Middle frontal gyrus (tissue), 1 donor: ENCODE results near the gene NOP16.

ENCODE experiments used
- DNase-seq: peaks from one replicate; pipeline ENCODE4 v3.0.0-alpha.2; 2015; ENCODE audit warnings: low spot score; ENCODE audit errors: extremely low spot score

Gene NOP16, protein sequence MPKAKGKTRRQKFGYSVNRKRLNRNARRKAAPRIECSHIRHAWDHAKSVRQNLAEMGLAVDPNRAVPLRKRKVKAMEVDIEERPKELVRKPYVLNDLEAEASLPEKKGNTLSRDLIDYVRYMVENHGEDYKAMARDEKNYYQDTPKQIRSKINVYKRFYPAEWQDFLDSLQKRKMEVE

DNA sequence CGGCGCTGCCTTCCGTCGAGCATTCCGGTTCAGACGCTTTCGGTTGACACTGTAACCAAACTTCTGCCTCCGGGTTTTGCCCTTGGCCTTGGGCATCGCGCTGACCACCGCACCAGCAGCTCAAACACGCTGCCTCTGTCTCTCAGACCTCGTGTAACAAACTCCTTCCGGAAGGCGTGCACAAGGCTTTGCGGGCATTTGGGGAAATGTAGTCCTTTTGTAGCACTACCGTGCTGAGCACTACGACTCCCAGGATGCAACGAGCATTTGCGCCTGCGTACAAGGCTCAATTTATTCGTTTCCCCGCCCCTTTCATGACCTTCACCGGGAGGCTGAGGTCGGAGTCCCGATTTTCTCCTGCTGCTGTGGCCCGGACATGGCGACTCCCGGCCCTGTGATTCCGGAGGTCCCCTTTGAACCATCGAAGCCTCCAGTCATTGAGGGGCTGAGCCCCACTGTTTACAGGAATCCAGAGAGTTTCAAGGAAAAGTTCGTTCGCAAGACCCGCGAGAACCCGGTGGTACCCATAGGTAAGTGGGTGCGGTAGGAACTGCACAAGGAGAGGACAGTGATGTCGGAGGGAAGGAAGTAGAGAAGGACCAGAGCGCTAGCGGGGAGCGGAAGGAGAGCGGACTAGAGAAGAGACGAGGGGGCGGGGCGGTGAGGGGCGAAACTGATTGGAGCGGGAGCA, at the start of gene NOP16, which contains the start of gene HIGD2A:
NOP16 (minus strand) TSS at position 155 of the 691 bp plus-strand sequence; CDS start at position 96, 59 bp downstream.
HIGD2A (plus strand) TSS at position 308 of the 691 bp plus-strand sequence; CDS start at position 377, 69 bp downstream.
- peak; percentile 99 for DNase-seq

DNA sequence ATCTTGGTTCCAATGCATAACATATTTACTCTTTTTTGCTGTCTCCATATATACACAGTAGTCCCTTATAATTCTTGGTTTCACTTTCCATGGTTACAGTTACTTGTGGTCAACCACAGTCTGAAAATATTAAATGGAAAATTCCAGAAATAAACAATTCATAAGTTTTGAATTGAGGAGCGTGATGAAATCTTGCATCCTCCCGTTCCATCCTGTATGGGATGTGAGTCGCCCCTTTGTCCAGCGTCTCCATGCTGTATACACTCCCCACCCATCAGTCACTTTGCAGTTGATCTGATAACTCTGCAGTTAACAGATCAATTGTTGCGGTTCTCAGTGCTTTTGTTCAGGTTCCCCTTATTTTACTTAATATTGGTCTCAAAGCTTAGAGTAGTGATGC, 48.3 kb upstream of the NOP16 start:
- DNase-seq = no peak

DNA sequence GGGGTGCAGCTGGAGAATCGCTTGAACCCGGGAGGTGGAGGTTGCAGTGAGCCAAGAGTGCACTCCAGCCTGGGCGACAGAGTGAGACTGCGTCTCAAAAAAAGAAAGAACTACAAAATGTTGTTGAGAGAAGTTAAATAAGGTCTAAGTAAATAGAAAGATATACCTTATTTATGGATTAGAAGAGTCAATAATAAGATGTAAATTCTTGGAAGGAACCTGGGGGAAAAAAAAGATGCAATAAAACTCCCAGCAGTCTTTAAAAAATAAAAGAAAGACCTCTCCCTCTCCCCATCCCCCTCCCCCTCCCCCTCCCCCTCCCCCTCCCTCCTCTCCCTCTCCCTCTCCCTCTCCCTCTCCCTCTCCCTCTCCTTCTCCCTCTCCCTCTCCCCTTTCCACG, 44.3 kb upstream of the NOP16 start:
- DNase-seq = no peak

DNA sequence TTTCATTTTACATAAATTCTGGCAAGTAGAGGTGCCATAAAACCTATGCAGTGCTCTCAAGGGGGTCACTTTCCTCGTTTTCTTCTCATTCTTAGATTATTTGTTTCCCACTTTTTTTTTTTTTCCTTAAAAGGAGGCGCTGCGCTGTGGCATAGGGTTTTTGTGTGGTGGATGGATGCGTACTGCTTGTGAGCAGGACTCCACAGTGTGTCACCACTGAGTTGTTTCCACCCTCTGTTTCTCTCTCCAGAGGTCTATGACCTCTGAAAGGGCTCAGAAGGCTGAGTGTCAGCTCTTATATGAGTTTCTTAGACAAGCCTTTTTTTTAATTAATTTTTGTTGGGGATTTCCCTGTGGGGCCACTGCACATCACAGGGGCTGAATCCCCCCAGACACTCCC, 41.6 kb upstream of the NOP16 start:
- DNase-seq = no peak

DNA sequence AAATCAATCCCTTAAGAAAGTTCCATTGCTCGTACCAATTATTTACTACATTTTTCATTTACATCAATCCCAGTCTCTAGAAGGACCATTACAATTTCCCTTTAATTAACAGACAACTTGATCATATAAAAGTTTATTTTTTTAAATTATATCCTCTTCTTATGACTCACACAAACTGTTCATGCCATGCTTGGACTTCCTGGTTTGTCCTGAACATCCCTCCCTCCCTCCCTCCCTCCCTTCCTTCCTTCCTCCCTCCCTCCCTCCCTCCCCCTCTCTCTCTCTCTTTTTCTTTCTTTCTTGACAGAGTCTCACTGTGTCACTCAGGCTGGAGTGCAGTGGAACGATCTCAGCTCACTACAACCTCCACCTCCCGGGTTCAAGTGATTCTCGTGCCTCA, 39.6 kb upstream of the NOP16 start:
- DNase-seq = no peak

DNA sequence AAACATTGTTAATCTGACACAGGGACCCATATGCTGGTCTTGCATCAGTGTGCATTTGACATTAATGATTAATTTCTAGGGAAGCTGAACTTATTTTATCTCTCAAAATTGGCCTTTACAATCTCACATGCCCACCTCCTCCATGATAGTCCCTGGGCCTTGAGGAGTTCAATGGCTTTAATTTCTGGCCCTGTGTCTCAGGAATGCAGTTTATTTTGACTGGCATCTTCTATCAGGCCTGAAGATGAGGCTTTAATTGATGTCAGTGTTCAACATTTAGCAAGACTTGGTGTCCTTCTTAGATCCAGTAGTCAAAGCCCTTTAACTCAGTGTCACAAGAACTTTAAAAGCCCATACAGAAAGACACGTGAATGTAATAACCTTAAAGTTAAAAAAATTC, 38.5 kb upstream of the NOP16 start:
- DNase-seq = no peak

DNA sequence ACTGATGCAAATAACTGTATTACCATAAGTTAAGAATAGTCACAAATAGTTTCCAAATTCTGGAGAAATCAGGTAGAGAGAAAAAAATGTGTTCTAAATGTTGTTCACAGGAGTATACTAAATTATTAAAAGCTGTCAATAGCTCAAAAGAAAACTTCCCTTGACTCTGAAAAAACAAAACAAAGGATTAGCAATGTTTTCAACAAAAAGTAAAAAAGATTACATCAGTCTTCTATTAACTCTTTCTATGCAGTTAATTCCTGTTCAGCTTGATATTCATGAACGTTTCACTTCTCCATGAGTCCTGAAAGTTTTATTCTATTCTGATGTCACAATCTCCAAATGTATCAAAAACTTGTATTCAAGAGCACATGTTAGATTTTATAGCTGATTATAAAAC, 37.4 kb upstream of the NOP16 start:
- no peak for DNase-seq

DNA sequence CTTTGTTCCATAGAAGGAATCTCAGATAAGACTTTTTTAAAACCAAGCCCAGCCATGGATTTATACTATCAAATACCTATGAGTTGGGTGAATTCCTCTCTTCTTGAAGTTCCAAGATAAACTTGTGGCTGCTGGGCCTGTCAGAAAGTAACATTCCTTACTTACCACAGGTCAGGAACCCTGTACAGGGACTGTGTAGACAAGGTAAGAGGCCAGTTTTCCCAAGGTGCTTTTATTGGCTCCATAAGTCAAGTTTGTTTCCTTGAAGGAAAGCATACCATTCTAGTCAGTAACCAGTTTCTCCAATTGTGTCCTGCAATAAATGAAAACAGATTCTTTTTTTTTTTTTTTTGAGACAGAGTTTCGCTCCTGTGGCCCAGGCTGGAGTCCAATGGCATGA, 36.7 kb upstream of the NOP16 start:
- DNase-seq = no peak

DNA sequence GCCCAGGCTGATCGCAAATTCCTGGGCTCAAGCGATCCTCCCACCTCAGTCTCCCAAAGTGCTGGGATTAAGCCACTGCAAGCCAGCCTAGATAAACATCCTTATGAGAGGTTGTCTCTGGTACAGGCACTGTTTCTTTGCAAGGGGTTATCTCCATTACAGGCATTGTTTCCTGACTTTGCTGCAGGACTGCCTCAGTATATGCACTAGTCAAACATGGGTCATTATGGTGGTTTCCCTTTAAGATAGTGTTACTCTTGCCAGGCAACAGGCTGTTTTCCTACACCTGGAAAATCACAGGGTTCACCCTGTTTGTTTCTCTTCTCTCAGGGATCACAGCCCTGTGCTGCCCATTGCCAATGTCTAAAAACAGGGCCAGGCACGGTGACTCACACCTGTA, 35.8 kb upstream of the NOP16 start:
- no peak for DNase-seq

DNA sequence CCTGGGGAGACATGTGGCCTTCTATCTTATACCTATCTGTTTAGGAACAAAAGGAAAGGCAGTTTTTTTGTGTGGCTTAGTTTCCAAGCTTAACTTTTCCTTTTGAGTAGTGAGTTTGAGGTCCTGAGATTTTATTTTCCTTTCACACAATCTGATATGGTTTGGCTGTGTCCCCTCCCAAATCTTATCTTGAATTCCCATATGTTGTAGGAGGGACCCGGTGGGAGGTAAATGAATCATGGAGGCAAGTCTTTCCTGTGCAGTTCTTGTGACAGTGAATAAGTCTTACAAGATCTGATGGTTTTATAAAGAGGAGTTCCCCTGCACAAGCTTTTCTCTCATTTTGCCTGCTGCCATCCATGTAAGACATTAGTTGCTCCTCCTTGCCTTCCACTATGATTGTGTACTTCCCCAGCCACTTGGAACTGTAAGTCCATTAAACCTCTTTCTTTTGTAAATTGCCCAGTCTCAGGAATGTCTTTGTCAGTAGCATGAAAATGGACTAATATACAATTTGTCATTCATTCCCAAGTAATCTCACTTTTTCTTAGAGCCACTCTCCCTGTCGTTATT, 32.7 kb upstream of the NOP16 start:
- DNase-seq = no peak

DNA sequence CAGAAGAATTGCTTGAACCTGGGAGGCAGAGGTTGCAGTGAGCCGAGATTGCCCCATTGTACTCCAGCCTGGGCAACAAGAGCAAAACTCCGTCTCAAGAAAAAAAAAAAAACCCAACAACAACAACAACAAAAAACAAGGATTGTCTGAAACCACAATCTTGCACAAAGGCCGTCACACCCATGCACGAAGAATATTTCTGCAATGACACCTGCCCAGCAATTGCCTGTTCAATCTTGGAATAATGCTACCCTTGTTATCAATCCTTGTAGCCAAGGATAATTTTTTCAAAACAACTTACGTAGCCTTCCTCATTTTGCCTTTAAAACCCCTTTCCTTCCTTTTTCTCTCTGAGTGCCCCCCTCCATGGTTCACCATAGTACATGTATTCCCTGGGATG, 31.7 kb upstream of the NOP16 start:
- DNase-seq = no peak

DNA sequence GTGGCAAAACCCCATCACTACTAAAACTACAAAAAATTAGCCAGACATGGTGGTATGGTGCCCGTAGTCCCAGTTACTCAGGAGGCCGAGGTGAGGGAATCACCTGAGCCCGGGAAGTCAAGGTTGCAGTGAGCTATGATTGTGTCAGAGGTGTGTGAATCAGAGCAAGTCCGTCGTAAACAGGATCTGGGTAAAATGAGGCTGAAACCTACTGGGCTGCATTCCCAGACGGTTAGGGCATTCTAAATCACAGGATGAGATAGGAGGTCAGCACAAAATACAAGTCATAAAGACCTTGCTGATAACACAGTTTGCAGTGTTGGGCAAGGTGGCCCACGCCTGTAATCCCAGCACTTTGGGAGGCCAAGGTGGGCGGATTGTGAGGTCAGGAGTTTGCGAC, 29.9 kb upstream of the NOP16 start:
- no peak for DNase-seq

DNA sequence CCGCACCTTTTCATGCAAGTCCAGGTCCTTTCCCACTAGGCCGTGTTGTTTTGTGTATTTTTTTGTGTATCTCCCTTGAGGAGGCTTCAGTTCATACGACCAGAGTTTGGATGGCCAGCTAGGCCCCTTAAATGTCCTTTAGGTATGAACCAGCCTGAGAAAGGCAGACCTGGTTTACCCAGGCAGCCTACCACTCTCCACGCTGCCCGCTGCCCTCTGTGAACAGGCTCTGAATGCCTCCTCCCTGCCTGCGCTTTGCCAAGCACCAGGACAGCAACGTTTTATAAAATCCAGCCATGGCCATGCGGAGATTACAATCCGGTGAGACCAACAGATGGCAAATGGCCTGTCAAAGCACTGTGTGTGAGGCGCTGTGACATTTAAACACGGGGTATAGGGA, 28.6 kb upstream of the NOP16 start:
- no peak for DNase-seq

DNA sequence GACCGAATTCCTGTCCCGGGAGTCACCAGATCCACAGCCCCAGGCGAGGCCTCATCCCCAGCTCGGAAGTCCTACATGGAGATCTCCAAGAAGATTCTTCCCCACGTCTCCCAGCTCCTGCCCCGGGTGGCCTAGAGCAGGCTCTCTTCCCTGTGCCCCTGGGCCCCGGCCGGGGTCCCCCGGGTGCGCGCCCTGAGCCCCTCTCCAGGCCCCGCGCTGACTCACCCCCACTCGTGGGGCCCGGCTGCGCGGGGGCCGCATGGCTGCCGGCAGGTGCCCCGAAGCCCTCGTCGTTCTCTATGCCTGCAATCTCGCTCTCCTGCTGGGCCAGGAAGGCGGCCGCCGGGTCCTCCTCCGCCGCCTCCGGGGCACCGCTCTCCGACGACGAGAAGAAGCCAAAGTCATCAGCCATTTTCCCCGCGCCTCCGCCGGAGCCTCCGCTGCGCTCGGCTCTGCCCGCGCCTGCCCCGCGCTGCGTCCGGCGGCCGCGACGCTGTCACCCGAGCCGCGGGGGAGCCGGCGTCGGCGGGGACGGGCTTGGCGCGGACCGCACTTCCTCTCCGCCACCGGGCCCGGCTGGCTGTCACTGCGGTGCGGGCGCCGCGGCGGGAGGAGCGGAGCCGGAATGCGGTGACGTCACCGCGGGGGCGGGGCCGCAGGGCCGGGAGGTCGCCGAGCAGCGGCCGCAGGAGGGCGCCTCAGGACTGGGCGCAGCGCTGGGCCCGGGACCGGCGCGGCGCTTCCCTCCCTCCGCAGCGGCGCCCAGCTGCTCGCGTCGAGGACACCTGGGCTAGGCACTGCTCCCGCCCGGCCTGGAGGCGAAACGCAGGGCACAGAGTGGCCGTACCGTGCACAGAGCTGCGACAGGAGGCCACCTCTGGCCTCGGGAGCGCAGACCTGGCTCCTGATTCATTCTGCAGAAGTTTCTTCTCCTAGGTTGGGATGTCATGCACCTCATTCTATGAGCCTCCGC, 27.8 kb upstream of the NOP16 start, which contains the start of gene CLTB:
CLTB (minus strand) TSS at position 588 of the 973 bp plus-strand sequence; CDS start at position 412, 176 bp downstream.
- peak; percentile 82 for DNase-seq

DNA sequence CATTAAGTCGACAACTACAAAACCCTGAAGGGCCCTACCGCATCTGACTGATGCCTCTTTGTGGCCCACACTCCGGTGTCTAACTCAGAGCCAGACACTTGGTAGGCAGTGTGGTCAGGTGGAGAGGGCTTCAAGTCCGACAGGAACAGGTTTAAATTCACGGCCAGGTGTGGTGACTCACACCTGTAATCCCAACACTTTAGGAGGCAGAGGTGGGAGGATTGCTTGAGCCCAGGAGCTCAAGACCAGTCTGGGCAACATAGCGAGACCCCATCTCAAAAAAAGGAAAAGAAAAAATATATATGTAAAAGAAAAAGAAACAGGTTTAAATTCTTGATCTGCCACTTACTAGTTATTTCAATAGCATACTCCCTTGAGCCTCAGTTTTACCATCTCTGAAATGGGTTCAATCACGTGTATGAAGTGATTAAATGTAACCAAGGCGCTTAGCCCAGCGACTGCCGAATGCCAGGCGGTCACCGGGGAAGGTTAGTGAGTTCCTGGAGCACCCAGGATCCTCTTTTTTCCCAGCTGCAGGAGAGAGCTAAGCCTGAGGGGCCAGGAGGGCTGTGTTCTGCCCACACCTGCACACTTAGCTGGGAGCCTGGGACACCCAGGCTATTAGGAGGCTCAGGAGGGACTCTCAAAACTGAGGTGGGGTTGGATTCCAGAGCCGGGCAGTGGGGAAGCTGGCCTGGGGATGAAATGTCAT, 27.0 kb upstream of the NOP16 start:
- DNase-seq = no peak

DNA sequence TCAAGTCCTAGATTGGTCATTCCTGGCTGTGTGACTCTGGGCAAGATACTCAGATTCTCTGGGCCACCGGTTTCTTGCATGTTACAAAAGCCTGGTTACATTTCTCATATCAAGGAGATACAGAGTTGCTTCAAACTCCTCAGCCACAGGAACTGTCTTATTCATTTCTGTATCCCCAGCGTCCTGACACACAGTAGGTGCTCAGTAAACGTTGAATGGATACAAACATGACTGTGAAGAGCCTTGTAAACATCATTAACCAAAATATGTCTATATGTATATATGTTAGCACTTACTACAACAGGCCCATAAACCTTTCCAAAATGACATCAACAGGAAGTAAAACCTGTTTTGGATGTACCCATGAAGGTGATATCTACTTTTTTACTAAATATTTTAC, 26.3 kb upstream of the NOP16 start:
- no peak for DNase-seq

DNA sequence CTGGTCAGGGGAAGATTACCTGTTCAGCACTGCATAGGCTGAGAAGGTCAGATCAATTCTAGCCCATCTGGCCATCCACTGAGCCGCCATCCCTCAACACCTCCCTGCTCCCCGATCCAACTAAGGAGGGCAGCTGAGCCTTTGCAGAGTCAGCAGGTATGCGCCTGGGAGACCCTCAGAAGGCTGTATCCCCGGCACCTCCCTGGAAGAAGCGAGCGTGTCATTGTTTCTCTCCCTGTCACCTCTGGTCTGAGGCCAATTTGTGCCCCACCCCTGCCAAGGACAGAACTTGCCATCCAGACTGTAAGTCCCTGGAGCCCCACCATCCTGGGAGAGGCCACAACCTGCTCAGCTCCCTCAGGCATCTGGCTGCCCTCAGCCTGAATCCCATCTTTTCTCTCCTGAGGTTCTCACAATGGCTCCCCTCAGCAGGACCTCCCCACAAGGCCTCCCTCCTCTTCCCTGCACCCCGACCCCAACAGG, 25.4 kb upstream of the NOP16 start:
- DNase-seq = no peak

DNA sequence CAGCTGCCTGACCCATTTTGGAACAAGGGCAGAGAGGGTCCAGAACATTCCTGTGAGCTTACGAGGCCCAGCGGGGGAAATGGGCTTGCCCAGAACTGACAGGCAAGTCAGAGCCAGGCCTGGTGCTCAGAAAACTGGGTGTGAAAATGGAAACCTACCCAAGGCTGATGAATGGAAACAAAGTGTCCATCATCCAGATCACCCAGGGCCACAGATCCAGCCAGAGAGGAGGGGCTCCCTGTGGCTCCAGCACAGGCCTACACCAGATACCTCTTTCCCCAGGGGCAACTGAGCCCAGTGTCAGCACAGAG, 24.8 kb upstream of the NOP16 start:
- DNase-seq = no peak

DNA sequence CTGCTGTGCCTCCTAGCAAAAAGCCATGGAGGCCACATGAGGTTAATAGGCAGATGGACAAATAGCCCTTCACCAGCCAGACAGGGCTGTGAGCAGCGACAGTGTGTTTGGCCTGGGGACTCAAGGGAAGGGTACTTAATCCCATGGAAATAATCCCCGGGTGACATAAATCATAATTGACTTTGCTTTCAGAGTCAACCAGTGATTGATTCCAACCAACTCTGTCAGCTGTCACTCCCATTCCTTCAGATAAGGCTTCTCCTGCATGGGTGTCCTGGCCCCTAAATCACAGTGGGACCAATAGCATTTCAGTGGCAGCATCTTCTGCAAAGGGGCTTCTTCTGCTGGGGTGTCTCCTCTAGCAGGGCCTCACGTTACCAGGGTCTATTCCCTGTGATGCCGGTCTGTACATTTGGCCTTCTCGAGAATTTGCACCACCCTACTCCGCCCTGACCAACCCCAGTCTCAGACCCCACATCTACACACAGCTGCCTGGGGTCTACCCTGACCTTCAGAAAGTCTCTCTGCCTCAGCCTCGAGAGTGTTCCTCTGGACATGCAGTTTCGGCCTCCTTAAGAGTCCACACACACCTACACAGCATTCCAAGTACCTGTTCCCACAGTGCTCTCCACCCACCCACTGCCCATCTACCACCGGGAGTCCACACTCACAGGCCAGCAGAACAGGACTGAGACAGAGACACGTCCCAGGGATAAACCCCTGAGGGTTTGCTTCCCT, 24.3 kb upstream of the NOP16 start:
- no peak for DNase-seq

DNA sequence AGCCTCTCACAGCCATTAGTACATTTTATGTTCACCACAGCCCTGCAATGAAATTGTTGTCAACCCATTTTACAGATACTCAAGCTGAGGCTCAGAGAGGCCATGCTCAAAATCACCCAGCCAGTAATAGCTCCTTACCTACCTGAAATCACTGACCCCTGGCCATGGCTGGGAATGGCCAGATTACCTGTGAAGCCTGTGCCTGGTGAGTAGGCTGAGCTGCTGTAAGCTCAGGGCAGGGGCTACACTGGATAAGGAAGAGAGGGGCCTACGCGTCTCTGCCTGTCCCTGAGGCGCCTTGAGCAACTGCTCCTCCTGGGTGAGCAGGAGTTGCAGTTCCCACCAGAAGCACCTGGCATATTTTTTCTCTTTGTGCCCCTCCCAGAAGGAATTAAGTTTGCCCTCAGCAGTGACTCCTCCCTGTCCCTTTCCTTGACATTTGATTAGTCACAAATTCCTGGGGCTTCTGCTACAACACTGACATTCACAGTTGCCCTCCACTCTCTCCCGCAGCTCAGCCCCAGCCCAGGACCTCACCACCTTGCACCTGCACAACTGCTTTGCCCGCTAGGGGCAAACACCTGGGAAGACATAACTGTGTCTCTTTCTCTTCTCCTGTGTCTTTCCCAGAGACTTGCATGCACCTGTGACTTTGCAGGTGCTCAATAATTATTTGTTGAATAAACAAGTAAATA, 22.2 kb upstream of the NOP16 start:
- no peak for DNase-seq
